NOMO-1 treated with DMSO at 0.1 percent for 48 hours (cell line): Measurements from ENCODE around the gene THADA.

ENCODE experiments used
- DNase-seq: peaks from one replicate; lab custom pipeline; 2025; ENCODE audit not compliant: unreplicated experiment; lab: John Stamatoyannopoulos, UW

THADA gene

GRCh38 chr2:43509886-43510285 is 86.0 kb downstream of the THADA start:
- no peak for DNase-seq

GRCh38 chr2:43508209-43508608 is 87.6 kb downstream of the THADA start:
- DNase-seq = no peak

- DNase-seq = no peak
These were observed 88.7 kb downstream of the THADA start for GRCh38 chr2:43507137-43507536.

- DNase-seq = no peak
These were observed 100.1 kb downstream of the THADA start for GRCh38 chr2:43495727-43496126.

GRCh38 chr2:43493954-43494353 is 101.9 kb downstream of the THADA start:
- no peak for DNase-seq

- peak; percentile 14 for DNase-seq
These were observed 104.7 kb downstream of the THADA start for GRCh38 chr2:43491065-43491639.

GRCh38 chr2:43490252-43490786 is 105.5 kb downstream of the THADA start:
- DNase-seq = no peak

- DNase-seq = no peak
These were observed 107.1 kb downstream of the THADA start for GRCh38 chr2:43488737-43489136.

- no peak for DNase-seq
These were observed 109.2 kb downstream of the THADA start for GRCh38 chr2:43486603-43487002.

GRCh38 chr2:43484323-43484930 is 111.4 kb downstream of the THADA start:
- peak; percentile 82 for DNase-seq

- peak; percentile 32 for DNase-seq
These were observed 112.9 kb downstream of the THADA start for GRCh38 chr2:43482961-43483360.

GRCh38 chr2:43481927-43482542 is 113.8 kb downstream of the THADA start:
- DNase-seq = no peak

- DNase-seq = no peak
These were observed 115.0 kb downstream of the THADA start for GRCh38 chr2:43480874-43481273.

GRCh38 chr2:43478412-43479086 is 117.3 kb downstream of the THADA start:
- no peak for DNase-seq

GRCh38 chr2:43475922-43476321 is 119.9 kb downstream of the THADA start:
- DNase-seq = no peak

- DNase-seq = no peak
These were observed 120.5 kb downstream of the THADA start for GRCh38 chr2:43475137-43475846.

GRCh38 chr2:43474273-43474672 is 121.6 kb downstream of the THADA start:
- no peak for DNase-seq

GRCh38 chr2:43473767-43474166 is 122.1 kb downstream of the THADA start:
- no peak for DNase-seq

- no peak for DNase-seq
These were observed 123.2 kb downstream of the THADA start for GRCh38 chr2:43472527-43473194.

GRCh38 chr2:43469713-43470112 is 126.1 kb downstream of the THADA start:
- DNase-seq = no peak

- no peak for DNase-seq
These were observed 126.7 kb downstream of the THADA start for GRCh38 chr2:43469094-43469493.
